Gastrocnemius medialis (tissue), 4 donors: ENCODE results near the gene SAMD10. TPM values are rescaled to one million over a fixed set of nuclear protein-coding genes. Genes with fewer than 3 reads are reported as not detected.
"Not testable (repeated sequence)": the region's sequence is repeated elsewhere in the genome, so short reads cannot be mapped to it uniquely, and the experiment has no call there.

Experiments used
- ATAC-seq, 2 donors: fragments of 150-250 bp; one replicate each; pipeline ENCODE4 v1.9.1; 2016
- DNase-seq, 2 donors: peaks; one replicate each; pipeline ENCODE4 v3.0.0-alpha.2; 2019
- H3K27ac ChIP-seq, 4 donors: fragments of 200-600 bp; sonication (generic); 1 replicate in 1 of 4; 2 replicates in 3 of 4; pipeline ENCODE4 v1.5.1; 2016 to 2018; ENCODE audit warnings: mild to moderate bottlenecking in 2 of 4, moderate library complexity in 1 of 4
- H3K27me3 ChIP-seq, 3 donors: fragments of 200-600 bp; sonication (generic) in 2 of 3; 1 replicate in 1 of 3; 2 replicates in 2 of 3; pipeline versions ENCODE4 v1.5.1 to v1.6.0; 2016 to 2019; ENCODE audit warnings: mild to moderate bottlenecking in 1 of 3, moderate library complexity in 1 of 3
- H3K36me3 ChIP-seq, 2 donors: fragments of 200-600 bp; sonication (generic) in 1 of 2; one replicate each; pipeline ENCODE4 v1.5.1; 2017 to 2018
- H3K4me1 ChIP-seq, 2 donors: fragments of 200-600 bp; sonication (generic) in 1 of 2; one replicate each; pipeline ENCODE4 v1.5.1; 2016 to 2017; ENCODE audit warnings: mild to moderate bottlenecking in 2 of 2
- H3K4me3 ChIP-seq, 4 donors: fragments of 200-600 bp; sonication (generic) in 3 of 4; 1 replicate in 1 of 4; 2 replicates in 3 of 4; pipeline ENCODE4 v1.5.1; 2016 to 2019; ENCODE audit warnings: mild to moderate bottlenecking in 2 of 4
- H3K9me3 ChIP-seq, 3 donors: fragments of 200-600 bp; sonication (generic) in 2 of 3; 1 replicate in 1 of 3; 2 replicates in 2 of 3; pipeline ENCODE4 v1.5.1; 2016 to 2019
- CTCF ChIP-seq, 5 experiments: fragments of 450-650 bp in 3 of 5; fragments of 200-600 bp in 2 of 5; sonication (generic) in 2 of 5; IDR thresholded peaks in 4 of 5; conservative IDR thresholded peaks in 1 of 5; 1 replicate in 4 of 5; 2 replicates in 1 of 5; pipeline ENCODE4 v1.5.1; 2016 to 2019; ENCODE audit warnings: antibody characterized with exemption in 5 of 5, mild to moderate bottlenecking in 3 of 5, moderate library complexity in 3 of 5
- POLR2A ChIP-seq, 2 donors: fragments of 450-650 bp; IDR thresholded peaks; one replicate each; pipeline ENCODE4 v1.6.1; 2017; ENCODE audit warnings: antibody characterized with exemption in 2 of 2, mild to moderate bottlenecking in 2 of 2, moderate library complexity in 2 of 2
- in situ Hi-C, 4 donors: fragments of 200-750 bp; cut with MboI; loops; one replicate each; pipeline versions ENCODE4 v1.15.0 to v1.8.0; 2017; ENCODE audit warnings: low sequenced_read_pairs in 4 of 4
- intact Hi-C: fragments of 100-400 bp; cut with DNase I; formaldehyde crosslinking; loops from one replicate; pipeline ENCODE4 v1.15.1; 2023; ENCODE audit warnings: low total_unique reads
- total RNA-seq, 4 donors: library from RNA; depleted of rRNA; stranded (reverse); fragments of >200 nt; gene quantifications; one replicate each; pipeline versions ENCODE4 v1.1.0 to v1.2.3, GENCODE V29; 2016

The SAMD10 gene
- total RNA-seq, 4 donors from 2014 or later: 0.24 to 1.9 (median 1.0) TPM; not detected in 1

GRCh38 chr20:63977739-63978276, 1.6 kb downstream of the SAMD10 start:
- no peak for ATAC-seq
- Histone ChIP-seq H3K36me3 (peaks cover 0 to 3% of the 10 kb centered on the region in 2 donors), H3K27me3 (peaks cover 0 to 17% (median 7%) of the 10 kb centered on the region in 3 donors), H3K4me3 (no peak overlapping the region), H3K4me1 (peaks cover 22 to 41% of the 10 kb centered on the region in 2 donors), H3K9me3 (no peaks in the 10 kb centered on the region), H3K27ac (no peak overlapping the region)
- intact Hi-C loops: no loop called here
- TF ChIP-seq POLR2A (IDR thresholded peaks at IDR 0.05) (no peak), CTCF (IDR thresholded peaks at IDR 0.05 in 4 of 5, conservative IDR thresholded peaks at IDR 0.05 in 1 of 5) (no peak)
- in situ Hi-C loops: loop anchor here in 1 of 4 donors (10.0 kb wide), 1 partner anchor 193 kb away; no protein-coding TSS in a partner anchor
- DNase-seq: peak in 1 of 2 donors; percentile 12

- no peak overlapping the region for H3K27ac ChIP-seq
- no peaks in the 10 kb centered on the region for H3K9me3 ChIP-seq
- peaks cover 16 to 36% of the 10 kb centered on the region in 2 donors for H3K4me1 ChIP-seq
- TF ChIP-seq POLR2A (IDR thresholded peaks at IDR 0.05) (no peak), CTCF (IDR thresholded peaks at IDR 0.05 in 4 of 5, conservative IDR thresholded peaks at IDR 0.05 in 1 of 5) (no peak)
- intact Hi-C loops: no loop called here
- H3K27me3 ChIP-seq: peaks cover 0 to 17% (median 7%) of the 10 kb centered on the region in 3 donors
- no peak overlapping the region for H3K4me3 ChIP-seq
- H3K36me3 ChIP-seq: no peaks in the 10 kb centered on the region
- in situ Hi-C loops: loop anchor here in 1 of 4 donors (10.0 kb wide), 1 partner anchor 192 kb away; no protein-coding TSS in a partner anchor
- no peak for ATAC-seq
- DNase-seq: no peak
These were observed 2.3 kb downstream of the SAMD10 start for GRCh38 chr20:63976980-63977738.

GRCh38 chr20:63976511-63976910, 2.9 kb downstream of the SAMD10 start:
- intact Hi-C loops, ATAC-seq, H3K9me3 ChIP-seq, DNase-seq, H3K27ac ChIP-seq, H3K4me3 ChIP-seq, H3K36me3 ChIP-seq: not testable (repeated sequence)
- H3K27me3 ChIP-seq: peaks cover 0 to 17% (median 7%) of the 10 kb centered on the region in 3 donors
- H3K4me1 ChIP-seq: peaks cover 11 to 32% of the 10 kb centered on the region in 2 donors
- in situ Hi-C loops: loop anchor here in 1 of 4 donors (10.0 kb wide), 1 partner anchor 192 kb away; no protein-coding TSS in a partner anchor

- ATAC-seq: no peak
- H3K9me3 ChIP-seq: no peaks in the 10 kb centered on the region
- H3K36me3 ChIP-seq: no peaks in the 10 kb centered on the region
- peaks cover 0 to 13% (median 7%) of the 10 kb centered on the region in 3 donors for H3K27me3 ChIP-seq
- no peak overlapping the region for H3K27ac ChIP-seq
- no peak overlapping the region for H3K4me3 ChIP-seq
- intact Hi-C loops (loop anchor here (1.0 kb wide), 2 partner anchors 65 to 436 kb away; no protein-coding TSS in a partner anchor), in situ Hi-C loops (loop anchor here in 1 of 4 donors (10.0 kb wide), 1 partner anchor 190 kb away; no protein-coding TSS in a partner anchor)
- peaks cover 0 to 24% of the 10 kb centered on the region in 2 donors for H3K4me1 ChIP-seq
- TF ChIP-seq POLR2A (IDR thresholded peaks at IDR 0.05) (no peak), CTCF (IDR thresholded peaks at IDR 0.05 in 4 of 5, conservative IDR thresholded peaks at IDR 0.05 in 1 of 5) (no peak)
- no peak for DNase-seq
These were observed 4.8 kb downstream of the SAMD10 start for GRCh38 chr20:63974402-63975200.
